ENCODE results near the gene GPR50. TPM values are rescaled to one million over a fixed set of nuclear protein-coding genes. Genes with fewer than 3 reads are reported as not detected.

The GPR50 gene
- total RNA-seq, 1 donor from 2014 or later: 3.5 TPM

GRCh38 chrX:151183233-151183753 is 6.9 kb downstream of the GPR50 start:
- DNase-seq (ENCODE audit: extremely low spot score, unreplicated experiment): no peak
- Mint-ChIP-seq H3K4me1 (ENCODE audit: unreplicated experiment) (no peaks in the 10 kb centered on the region), H3K4me3 (no peak overlapping the region), H3K27me3 (peaks cover 71% of the 10 kb centered on the region), H3K36me3 (peaks cover 7% of the 10 kb centered on the region), H3K9me3 (peaks cover 5% of the 10 kb centered on the region), H3K27ac (no peak overlapping the region)
- TF ChIP-seq CTCF (conservative IDR thresholded peaks at IDR 0.05): no peak

GRCh38 chrX:151183912-151184565 is 7.7 kb downstream of the GPR50 start:
- Mint-ChIP-seq H3K36me3 (peaks cover 7% of the 10 kb centered on the region), H3K4me1 (ENCODE audit: unreplicated experiment) (no peaks in the 10 kb centered on the region), H3K4me3 (peak overlapping the region; percentile 12), H3K27me3 (peaks cover 63% of the 10 kb centered on the region), H3K9me3 (peaks cover 5% of the 10 kb centered on the region), H3K27ac (no peak overlapping the region)
- DNase-seq (ENCODE audit: extremely low spot score, unreplicated experiment): no peak
- no peak for TF ChIP-seq CTCF (conservative IDR thresholded peaks at IDR 0.05)

- Mint-ChIP-seq H3K36me3 (peaks cover 7% of the 10 kb centered on the region), H3K9me3 (peaks cover 5% of the 10 kb centered on the region), H3K4me3 (no peak overlapping the region), H3K4me1 (ENCODE audit: unreplicated experiment) (no peaks in the 10 kb centered on the region), H3K27me3 (peaks cover 57% of the 10 kb centered on the region), H3K27ac (no peak overlapping the region)
- no peak for DNase-seq (ENCODE audit: extremely low spot score, unreplicated experiment)
- TF ChIP-seq CTCF (conservative IDR thresholded peaks at IDR 0.05): no peak
Measured at GRCh38 chrX:151184705-151185104, 8.3 kb downstream of the GPR50 start.

GRCh38 chrX:151206871-151207270 is 30.5 kb downstream of the GPR50 start:
- no peak overlapping the region for H3K4me3 Mint-ChIP-seq

GRCh38 chrX:151225843-151226242 is 49.5 kb downstream of the GPR50 start:
- Mint-ChIP-seq H3K9me3 (no peaks in the 10 kb centered on the region), H3K27me3 (peaks cover 32% of the 10 kb centered on the region), H3K36me3 (no peaks in the 10 kb centered on the region), H3K4me3 (no peak overlapping the region), H3K4me1 (ENCODE audit: unreplicated experiment) (no peaks in the 10 kb centered on the region), H3K27ac (no peak overlapping the region)
- TF ChIP-seq CTCF (conservative IDR thresholded peaks at IDR 0.05): no peak
- no peak for DNase-seq (ENCODE audit: extremely low spot score, unreplicated experiment)

More at GRCh38 chrX:151206871-151207270, 30.5 kb downstream of the GPR50 start:
- Mint-ChIP-seq H3K27ac (no peak overlapping the region), H3K27me3 (no peaks in the 10 kb centered on the region), H3K36me3 (no peaks in the 10 kb centered on the region), H3K4me1 (ENCODE audit: unreplicated experiment) (no peaks in the 10 kb centered on the region), H3K9me3 (no peaks in the 10 kb centered on the region)
- DNase-seq (ENCODE audit: extremely low spot score, unreplicated experiment): no peak
- TF ChIP-seq CTCF (conservative IDR thresholded peaks at IDR 0.05): no peak
